ENCODE results near the gene EXOC6B.

The EXOC6B gene

GRCh38 chr2:72263043-72263775, 562.6 kb downstream of the EXOC6B start:
- no peak for DNase-seq

GRCh38 chr2:72261076-72261475, 564.8 kb downstream of the EXOC6B start:
- no peak for DNase-seq

GRCh38 chr2:72255540-72255939, 570.3 kb downstream of the EXOC6B start:
- no peak for DNase-seq

GRCh38 chr2:72254831-72255451, 570.9 kb downstream of the EXOC6B start:
- no peak for DNase-seq

- DNase-seq, result no peak
Measured at GRCh38 chr2:72238311-72238710, 587.5 kb downstream of the EXOC6B start.

GRCh38 chr2:72237549-72237948, 588.3 kb downstream of the EXOC6B start:
- no peak for DNase-seq

- DNase-seq, result no peak
Measured at GRCh38 chr2:72236445-72237067, 589.3 kb downstream of the EXOC6B start.

GRCh38 chr2:72235497-72236415, 590.1 kb downstream of the EXOC6B start:
- DNase-seq, result no peak

GRCh38 chr2:72233211-72233610, 592.6 kb downstream of the EXOC6B start:
- DNase-seq, result no peak

GRCh38 chr2:72222829-72223564, 602.8 kb downstream of the EXOC6B start:
- no peak for DNase-seq

- no peak for DNase-seq
Measured at GRCh38 chr2:72220170-72220569, 605.7 kb downstream of the EXOC6B start.

- no peak for DNase-seq
Measured at GRCh38 chr2:72214429-72215143, 611.2 kb downstream of the EXOC6B start.

- no peak for DNase-seq
Measured at GRCh38 chr2:72212486-72212855, 613.4 kb downstream of the EXOC6B start.

GRCh38 chr2:72211777-72212485, 613.9 kb downstream of the EXOC6B start:
- no peak for DNase-seq

- no peak for DNase-seq
Measured at GRCh38 chr2:72211350-72211749, 614.5 kb downstream of the EXOC6B start.

GRCh38 chr2:72210470-72210869, 615.4 kb downstream of the EXOC6B start:
- no peak for DNase-seq

- no peak for DNase-seq
Measured at GRCh38 chr2:72208225-72208624, 617.6 kb downstream of the EXOC6B start.

- no peak for DNase-seq
Measured at GRCh38 chr2:72207334-72207733, 618.5 kb downstream of the EXOC6B start.

- DNase-seq, result no peak
Measured at GRCh38 chr2:72205504-72205881, 620.3 kb downstream of the EXOC6B start.

- DNase-seq, result no peak
Measured at GRCh38 chr2:72204786-72205503, 620.9 kb downstream of the EXOC6B start.
